Neural progenitor cell (in vitro differentiated cells): ENCODE measurements around the gene TSPAN2. TPM values are rescaled to one million over a fixed set of nuclear protein-coding genes. Genes with fewer than 3 reads are reported as not detected.

Experiments
- DNase-seq: peaks from one replicate; pipeline ENCODE4 v3.0.0-alpha.2; 2016; ENCODE audit warnings: low spot score
- H2AFZ ChIP-seq: fragments of 200-600 bp; sonication (generic); replicated peaks from 2 replicates; pipeline ENCODE4 v1.6.1; 2016; ENCODE audit warnings: antibody characterized with exemption
- H3F3A ChIP-seq: fragments of 200-600 bp; sonication (generic); 2 replicates; pipeline ENCODE4 v1.6.1; 2016; ENCODE audit warnings: antibody characterized with exemption, low read depth
- H3K27ac ChIP-seq: fragments of 200-600 bp; sonication (generic); 2 replicates; pipeline ENCODE4 v1.5.1; 2016; ENCODE audit warnings: mild to moderate bottlenecking
- H3K27me3 ChIP-seq: fragments of 200-600 bp; sonication (generic); 2 replicates; pipeline ENCODE4 v1.6.1; 2016; ENCODE audit warnings: mild to moderate bottlenecking, moderate library complexity
- H3K36me3 ChIP-seq: fragments of 200-600 bp; sonication (generic); 2 replicates; pipeline ENCODE4 v1.5.1; 2016
- H3K4me1 ChIP-seq: fragments of 200-600 bp; sonication (generic); 2 replicates; pipeline ENCODE4 v1.6.1; 2016; ENCODE audit warnings: mixed run types
- H3K4me2 ChIP-seq: fragments of 200-600 bp; sonication (generic); 2 replicates; pipeline ENCODE4 v1.6.1; 2016
- H3K4me3 ChIP-seq: fragments of 200-600 bp; sonication (generic); 2 replicates; pipeline ENCODE4 v1.5.1; 2016
- H3K79me2 ChIP-seq: fragments of 200-600 bp; sonication (generic); 2 replicates; pipeline ENCODE4 v1.6.1; 2016; ENCODE audit warnings: low read depth
- H3K9ac ChIP-seq: fragments of 200-600 bp; sonication (generic); 2 replicates; pipeline ENCODE4 v1.6.1; 2016
- H3K9me3 ChIP-seq: fragments of 200-600 bp; sonication (generic); 2 replicates; pipeline ENCODE4 v1.5.1; 2016; ENCODE audit warnings: low read depth
- H4K20me1 ChIP-seq: fragments of 200-600 bp; sonication (generic); 2 replicates; pipeline ENCODE4 v1.6.1; 2016; ENCODE audit warnings: low read depth
- H3K27ac Mint-ChIP-seq: 3 replicates; pipeline ENCODE4 v1.8.0; 2021; ENCODE audit warnings: mixed read lengths
- H3K27me3 Mint-ChIP-seq: 2 replicates; pipeline ENCODE4 v1.8.0; 2022; ENCODE audit warnings: low read depth, mild to moderate bottlenecking, inconsistent platforms, moderate library complexity, mixed read lengths; ENCODE audit not compliant: insufficient read depth
- H3K36me3 Mint-ChIP-seq: 3 replicates; pipeline ENCODE4 v1.8.0; 2021; ENCODE audit warnings: mixed read lengths
- H3K4me1 Mint-ChIP-seq: 3 replicates; pipeline ENCODE4 v1.8.0; 2021; ENCODE audit warnings: mixed read lengths
- H3K4me3 Mint-ChIP-seq: 3 replicates; pipeline ENCODE4 v1.8.0; 2021; ENCODE audit warnings: mild to moderate bottlenecking, moderate library complexity, mixed read lengths
- H3K9me3 Mint-ChIP-seq: 3 replicates; pipeline ENCODE4 v1.8.0; 2020; ENCODE audit warnings: mixed read lengths
- CTCF ChIP-seq: fragments of 200-600 bp; sonication (generic); IDR thresholded peaks from 2 replicates; pipeline ENCODE4 v1.5.1; 2017; ENCODE audit warnings: antibody characterized with exemption, mild to moderate bottlenecking
- EZH2 ChIP-seq: fragments of 200-600 bp; sonication (generic); IDR thresholded peaks from 2 replicates; pipeline ENCODE4 v1.6.1; 2017; ENCODE audit warnings: antibody characterized with exemption, mild to moderate bottlenecking, moderate library complexity
- EZH2phosphoT487 ChIP-seq: fragments of 200-600 bp; sonication (generic); IDR thresholded peaks from 2 replicates; pipeline ENCODE4 v1.6.1; 2017; ENCODE audit warnings: antibody characterized with exemption
- total RNA-seq: library from RNA; depleted of rRNA; stranded (reverse); fragments of >200 nt; gene quantifications from 2 replicates; pipeline ENCODE4 v1.2.3, GENCODE V29; 2015; ENCODE audit warnings: low replicate concordance

TSPAN2 gene
- total RNA-seq, 1 donor from 2014 or later, result 19.7 TPM

- Histone ChIP-seq H3F3A (peaks cover 11% of the 10 kb centered on the region), H3K27ac (no peak overlapping the region), H3K4me3 (no peak overlapping the region), H3K27me3 (no peaks in the 10 kb centered on the region), H3K4me2 (no peak overlapping the region), H3K79me2 (no peaks in the 10 kb centered on the region), H3K36me3 (no peaks in the 10 kb centered on the region), H3K4me1 (peaks cover 33% of the 10 kb centered on the region), H3K9ac (no peak overlapping the region), H4K20me1 (no peaks in the 10 kb centered on the region), H2AFZ (no peak overlapping the region), H3K9me3 (no peaks in the 10 kb centered on the region)
- H3K4me3 Mint-ChIP-seq, result no peak overlapping the region
- H3K27ac Mint-ChIP-seq, result no peak overlapping the region
- DNase-seq, result no peak
- H3K9me3 Mint-ChIP-seq, result no peaks in the 10 kb centered on the region
- peaks cover 43% of the 10 kb centered on the region for H3K4me1 Mint-ChIP-seq
- TF ChIP-seq CTCF (no peak), EZH2 (no peak), EZH2phosphoT487 (no peak)
- no peaks in the 10 kb centered on the region for H3K27me3 Mint-ChIP-seq
- no peaks in the 10 kb centered on the region for H3K36me3 Mint-ChIP-seq
Observed at GRCh38 chr1:115074839-115075534, 14.3 kb downstream of the TSPAN2 start.

GRCh38 chr1:115073298-115074087 is 15.8 kb downstream of the TSPAN2 start:
- no peaks in the 10 kb centered on the region for H3K27me3 Mint-ChIP-seq
- no peak overlapping the region for H3K4me2 ChIP-seq
- no peaks in the 10 kb centered on the region for H3K9me3 ChIP-seq
- no peak overlapping the region for H3K4me3 ChIP-seq
- no peaks in the 10 kb centered on the region for H4K20me1 ChIP-seq
- no peaks in the 10 kb centered on the region for H3K36me3 ChIP-seq
- no peak overlapping the region for H3K9ac ChIP-seq
- H3F3A ChIP-seq, result peaks cover 11% of the 10 kb centered on the region
- H3K9me3 Mint-ChIP-seq, result no peaks in the 10 kb centered on the region
- no peak overlapping the region for H3K4me3 Mint-ChIP-seq
- no peaks in the 10 kb centered on the region for H3K27me3 ChIP-seq
- H3K27ac ChIP-seq, result no peak overlapping the region
- TF ChIP-seq EZH2phosphoT487, result no peak
- TF ChIP-seq EZH2, result no peak
- TF ChIP-seq CTCF, result no peak
- no peak for DNase-seq
- H3K36me3 Mint-ChIP-seq, result no peaks in the 10 kb centered on the region
- peaks cover 37% of the 10 kb centered on the region for H3K4me1 ChIP-seq
- H3K79me2 ChIP-seq, result no peaks in the 10 kb centered on the region
- no peak overlapping the region for H3K27ac Mint-ChIP-seq
- H2AFZ ChIP-seq, result no peak overlapping the region
- peaks cover 48% of the 10 kb centered on the region for H3K4me1 Mint-ChIP-seq

- no peak overlapping the region for H2AFZ ChIP-seq
- Mint-ChIP-seq H3K4me3 (no peak overlapping the region), H3K9me3 (no peaks in the 10 kb centered on the region), H3K4me1 (peaks cover 48% of the 10 kb centered on the region), H3K27me3 (no peaks in the 10 kb centered on the region), H3K36me3 (no peaks in the 10 kb centered on the region), H3K27ac (no peak overlapping the region)
- no peaks in the 10 kb centered on the region for H3K79me2 ChIP-seq
- no peaks in the 10 kb centered on the region for H3K9me3 ChIP-seq
- H3F3A ChIP-seq, result peaks cover 11% of the 10 kb centered on the region
- peaks cover 37% of the 10 kb centered on the region for H3K4me1 ChIP-seq
- H3K27ac ChIP-seq, result no peak overlapping the region
- no peaks in the 10 kb centered on the region for H3K36me3 ChIP-seq
- TF ChIP-seq CTCF (no peak), EZH2phosphoT487 (no peak), EZH2 (no peak)
- DNase-seq, result no peak
- no peak overlapping the region for H3K4me3 ChIP-seq
- H3K9ac ChIP-seq, result no peak overlapping the region
- H3K27me3 ChIP-seq, result no peaks in the 10 kb centered on the region
- peak overlapping the region; percentile 57 for H3K4me2 ChIP-seq
- H4K20me1 ChIP-seq, result no peaks in the 10 kb centered on the region
Observed at GRCh38 chr1:115071012-115071664, 18.2 kb downstream of the TSPAN2 start.
